Retina (tissue), 1 donor: ENCODE data around the gene TTC17.
A peak's percentile ranks its signal among the peaks of the same experiment; 100 is the strongest.
"Not testable (repeated sequence)": the region's sequence is repeated elsewhere in the genome, so short reads cannot be mapped to it uniquely, and the experiment has no call there.

Experiments
- DNase-seq: peaks from one replicate; pipeline ENCODE4 v3.0.0-alpha.2; 2016

TTC17 gene

DNA sequence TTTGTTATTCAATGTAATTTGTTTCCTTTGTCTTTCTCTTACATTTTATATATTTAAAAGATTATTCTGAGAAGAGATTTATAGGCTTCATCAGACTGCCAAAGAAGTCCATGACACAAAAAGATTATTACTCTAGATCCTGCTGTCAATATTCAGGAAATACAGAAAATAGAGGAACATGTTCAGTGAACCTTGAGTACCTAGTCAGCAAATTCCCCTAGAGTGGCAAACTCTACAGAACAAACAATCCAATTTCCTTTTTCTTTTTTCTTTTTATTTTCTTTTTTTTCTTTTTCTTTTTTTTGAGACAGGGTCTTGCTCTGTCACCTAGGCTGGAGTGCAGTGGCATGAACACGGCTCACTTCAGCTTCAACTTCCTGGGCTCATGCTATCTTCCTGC lies 23.9 kb downstream of the TTC17 start:
- DNase-seq = no peak

DNA sequence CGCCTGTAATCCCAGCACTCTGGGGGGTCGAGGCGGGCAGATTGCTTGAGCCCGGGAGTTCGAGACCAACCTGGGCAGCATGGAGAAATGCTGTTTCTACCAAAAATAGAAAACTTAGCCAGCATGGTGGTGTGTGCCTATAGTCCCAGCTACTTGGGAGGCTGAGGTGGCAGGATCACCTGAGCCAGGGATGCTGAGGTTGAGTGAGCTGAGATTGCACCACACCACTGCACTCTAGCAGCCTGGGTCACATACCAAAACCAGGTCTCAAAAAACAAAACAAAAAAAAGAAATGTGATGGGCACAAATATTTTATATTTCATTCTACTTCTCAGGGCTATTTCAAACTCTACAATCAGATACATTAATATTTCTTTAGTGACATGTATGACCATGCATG lies 25.7 kb downstream of the TTC17 start:
- DNase-seq = no peak

DNA sequence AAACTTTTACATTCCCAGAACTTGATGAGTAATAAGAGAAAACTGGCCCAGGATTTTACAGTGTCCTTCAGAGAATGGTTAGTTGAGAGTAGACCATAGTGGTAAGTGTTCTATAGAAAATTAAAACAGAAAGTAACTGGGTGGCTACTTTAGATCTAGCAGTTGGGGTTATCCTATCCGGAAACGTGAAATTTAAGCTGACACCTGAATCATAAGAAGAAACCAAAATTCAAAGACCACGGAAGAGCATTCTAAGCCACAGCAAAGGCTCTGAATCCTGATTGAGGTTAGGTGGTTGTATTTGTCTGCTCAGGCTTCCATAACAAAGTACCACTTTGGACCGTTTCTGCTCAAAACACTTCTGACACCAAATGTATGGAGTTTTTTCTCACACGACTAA lies 34.0 kb downstream of the TTC17 start:
- no peak for DNase-seq

DNA sequence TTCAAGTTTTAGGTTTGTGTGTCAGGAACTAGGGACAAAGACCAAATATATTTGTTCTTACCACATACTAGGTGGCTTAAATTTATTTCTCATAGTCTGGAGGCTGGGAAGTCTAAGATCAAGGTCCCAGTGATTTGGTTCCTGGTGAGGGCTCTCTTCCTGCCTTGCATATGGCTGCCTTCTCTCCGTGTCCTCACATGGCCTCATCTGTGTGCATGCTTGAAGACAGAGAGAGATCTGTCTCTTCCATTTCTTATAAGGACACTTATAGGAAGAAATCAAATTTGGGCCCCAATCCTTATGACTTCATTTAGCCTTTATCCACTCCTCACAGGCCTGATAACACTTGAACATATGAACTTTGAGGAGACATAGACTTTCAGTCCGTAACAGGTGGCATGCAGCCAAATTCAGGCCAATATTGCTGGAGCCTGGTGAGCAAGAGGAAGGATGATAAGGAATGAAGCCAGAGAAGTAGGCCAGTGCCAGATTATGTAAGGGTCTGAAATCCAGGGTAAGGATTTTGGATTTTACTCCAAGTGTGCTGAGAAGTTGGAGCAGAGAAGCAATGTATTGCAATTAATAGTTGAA lies 35.1 kb downstream of the TTC17 start:
- no peak for DNase-seq

DNA sequence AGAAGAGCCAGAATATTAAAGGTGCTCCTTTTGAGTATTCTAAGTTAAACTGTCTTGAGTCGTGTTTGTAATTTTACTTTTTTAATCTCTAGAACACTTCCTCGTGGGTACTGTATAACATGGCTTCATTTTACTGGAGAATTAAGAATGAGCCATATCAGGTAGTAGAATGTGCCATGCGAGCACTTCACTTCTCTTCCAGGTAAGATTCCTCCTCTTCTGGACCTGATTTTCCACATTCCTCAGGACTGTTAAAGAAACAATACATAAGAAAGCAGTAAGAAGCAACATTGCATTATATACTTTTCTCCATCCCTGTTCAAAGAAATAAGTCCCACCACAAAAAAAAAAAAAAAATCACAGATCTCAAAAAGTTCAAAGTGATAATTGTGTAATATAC lies 37.9 kb downstream of the TTC17 start:
- no peak for DNase-seq

DNA sequence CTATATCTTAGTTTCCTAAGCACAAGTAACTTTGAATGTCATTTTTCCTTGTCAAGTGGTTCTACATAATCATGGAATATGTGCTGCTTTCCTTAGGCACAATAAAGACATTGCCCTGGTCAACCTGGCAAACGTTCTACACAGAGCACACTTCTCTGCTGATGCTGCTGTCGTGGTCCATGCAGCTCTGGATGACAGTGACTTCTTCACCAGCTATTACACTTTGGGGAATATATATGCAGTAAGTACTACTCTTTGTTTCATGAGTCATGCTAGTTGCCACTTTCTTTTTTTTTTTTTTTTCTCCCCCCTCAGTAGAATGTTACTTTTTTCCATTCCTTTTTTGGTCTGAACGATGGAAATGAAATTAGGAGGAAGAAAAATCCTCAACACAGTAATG lies 38.5 kb downstream of the TTC17 start:
- no peak for DNase-seq

DNA sequence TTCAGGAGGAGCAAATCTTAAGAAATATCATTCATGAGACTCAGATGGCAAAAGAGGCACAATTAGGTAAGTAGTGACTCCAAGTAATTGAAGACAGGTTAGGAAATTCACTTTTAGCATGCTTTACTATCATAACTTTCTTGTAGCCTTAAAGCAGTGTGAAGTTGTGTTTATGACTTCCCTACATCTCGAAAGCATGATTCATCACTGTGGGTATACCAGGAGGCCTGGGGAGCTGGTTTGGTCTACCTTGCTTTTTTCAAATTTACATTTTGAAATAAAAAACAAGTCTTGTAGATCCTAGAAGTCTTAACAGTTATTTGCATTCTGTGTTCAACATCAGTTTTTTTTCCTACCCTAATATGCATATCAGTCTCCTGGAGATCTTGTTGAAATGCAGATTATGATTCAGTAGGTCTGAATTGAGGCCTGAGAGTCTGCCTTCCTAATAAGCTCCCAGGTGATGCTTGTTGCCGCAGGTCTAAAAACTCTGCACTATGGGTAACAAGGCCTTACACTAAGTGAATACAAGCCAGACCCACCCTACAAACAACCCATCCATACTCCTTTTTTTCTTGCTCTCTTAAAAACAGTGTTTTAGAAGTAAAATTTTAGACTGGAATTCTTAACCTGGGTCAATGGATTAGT lies 41.4 kb downstream of the TTC17 start:
- DNase-seq = no peak

DNA sequence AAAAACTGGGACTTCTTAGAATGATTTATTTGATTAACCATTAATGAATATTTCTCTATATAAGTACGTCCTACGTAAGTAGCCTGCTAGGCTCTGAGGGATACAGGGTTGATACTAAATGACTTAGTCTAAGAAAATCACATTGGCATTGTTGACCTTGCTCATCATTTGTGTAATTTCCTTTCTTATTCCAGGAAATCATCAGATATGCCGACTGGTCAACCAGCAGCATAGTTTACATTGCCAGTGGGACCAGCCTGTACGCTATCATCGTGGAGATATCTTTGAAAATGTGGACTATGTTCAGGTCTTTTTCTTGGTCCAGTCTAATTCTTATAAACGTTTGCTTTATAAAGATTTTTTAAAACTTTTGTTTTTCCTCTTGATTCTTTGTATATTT lies 42.5 kb downstream of the TTC17 start:
- no peak for DNase-seq

DNA sequence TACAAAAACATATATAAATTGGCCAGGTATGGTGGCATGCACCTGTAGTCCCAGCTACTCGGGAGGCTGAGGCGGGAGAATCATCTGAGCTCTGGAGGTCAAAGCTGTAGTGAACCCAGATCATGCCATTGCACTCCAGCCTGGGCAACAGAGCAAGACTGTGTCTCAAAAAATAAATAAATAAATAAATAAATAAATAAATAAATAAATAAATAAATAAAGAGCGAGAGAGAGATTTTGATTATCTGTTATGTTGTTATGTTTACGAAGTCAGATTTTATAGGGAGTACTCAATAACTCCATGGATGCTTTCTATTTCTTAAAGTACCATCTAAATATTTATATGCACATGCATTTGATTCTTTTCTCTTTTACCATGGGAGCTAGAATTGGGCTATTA lies 43.1 kb downstream of the TTC17 start:
- not testable (repeated sequence) for DNase-seq

DNA sequence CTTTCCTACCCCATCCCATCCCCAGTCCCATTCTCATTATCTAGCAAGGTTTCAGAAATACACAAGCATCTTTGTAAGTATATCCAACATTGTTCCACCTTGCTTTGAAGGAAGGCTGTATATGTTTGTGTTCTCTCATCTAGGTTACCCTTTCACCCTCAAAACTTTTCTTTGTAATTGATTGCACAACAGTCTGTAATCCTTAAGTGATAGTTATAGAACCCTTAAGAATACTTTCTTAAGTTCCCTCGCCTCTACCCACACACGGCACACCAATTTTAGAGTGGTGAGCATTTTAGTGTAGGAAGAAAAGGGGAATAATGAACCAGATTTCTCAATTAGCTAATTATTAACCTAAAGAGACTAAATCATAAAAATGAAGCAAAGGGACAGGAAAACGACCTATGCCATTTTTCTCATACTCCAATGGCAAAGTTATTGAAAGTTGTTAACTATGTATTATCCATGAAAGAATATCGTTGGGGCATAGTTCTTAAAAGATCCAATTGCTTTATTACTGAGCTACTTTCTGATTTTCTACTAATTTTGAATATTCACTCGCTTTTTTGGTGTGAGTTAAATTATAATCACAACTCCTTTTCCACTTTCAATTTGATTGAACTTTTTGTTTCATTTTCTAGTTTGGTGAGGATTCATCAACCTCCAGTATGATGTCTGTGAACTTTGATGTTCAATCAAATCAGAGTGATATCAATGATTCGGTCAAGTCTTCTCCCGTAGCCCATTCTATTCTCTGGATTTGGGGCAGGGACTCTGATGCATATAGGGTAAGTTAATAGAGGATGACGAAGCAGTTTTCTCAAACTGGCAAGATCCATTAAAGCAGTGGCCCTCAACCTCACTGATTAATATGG lies 44.9 kb downstream of the TTC17 start:
- no peak for DNase-seq

DNA sequence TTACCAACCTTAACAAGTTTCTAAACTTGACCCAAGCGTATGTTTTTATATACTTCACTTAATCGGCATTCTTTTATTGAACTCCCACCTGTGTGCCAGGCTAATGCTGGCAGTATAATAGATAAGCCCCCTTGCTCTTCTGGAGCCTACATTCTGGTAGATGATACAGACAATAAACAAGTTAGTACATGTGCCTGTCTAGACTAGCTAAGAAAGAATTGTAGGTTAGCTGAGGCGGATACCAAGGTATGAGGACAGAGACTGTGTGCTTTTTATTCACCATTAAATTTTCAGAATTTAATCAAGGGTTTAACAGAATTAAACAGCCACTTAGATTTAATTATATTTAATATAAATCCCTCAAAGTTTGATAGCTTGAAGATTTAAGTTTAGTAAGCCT lies 45.7 kb downstream of the TTC17 start:
- no peak for DNase-seq

DNA sequence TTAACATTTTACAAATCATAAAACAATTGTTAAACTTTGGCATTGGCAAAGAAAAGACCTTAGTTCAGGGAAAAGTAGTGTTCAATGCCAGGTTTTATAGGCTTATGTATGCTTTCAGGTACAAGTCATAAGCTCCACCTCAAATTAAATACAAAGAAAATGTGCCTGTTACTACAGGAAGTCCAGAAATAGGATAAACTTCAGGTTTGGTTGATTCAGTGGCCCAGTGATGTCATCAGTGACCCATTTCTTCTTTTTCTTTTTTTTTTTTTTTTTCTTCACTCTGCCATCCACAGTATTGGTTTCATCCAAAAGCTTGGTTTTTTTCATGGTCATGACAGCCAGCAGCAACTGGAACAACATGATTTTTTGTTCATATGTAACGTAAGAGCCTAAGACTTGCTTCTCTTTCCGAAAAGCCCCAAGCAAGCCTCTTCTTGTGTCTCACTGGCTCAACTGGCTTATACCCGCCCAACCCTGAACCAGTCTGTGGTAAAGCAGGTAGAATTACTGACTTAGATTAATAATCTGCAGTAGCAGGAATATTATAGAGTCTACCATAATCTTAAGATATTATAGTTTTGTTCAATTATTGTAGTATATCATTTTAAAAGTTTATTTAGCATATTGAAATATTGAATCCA lies 46.2 kb downstream of the TTC17 start:
- DNase-seq = no peak

DNA sequence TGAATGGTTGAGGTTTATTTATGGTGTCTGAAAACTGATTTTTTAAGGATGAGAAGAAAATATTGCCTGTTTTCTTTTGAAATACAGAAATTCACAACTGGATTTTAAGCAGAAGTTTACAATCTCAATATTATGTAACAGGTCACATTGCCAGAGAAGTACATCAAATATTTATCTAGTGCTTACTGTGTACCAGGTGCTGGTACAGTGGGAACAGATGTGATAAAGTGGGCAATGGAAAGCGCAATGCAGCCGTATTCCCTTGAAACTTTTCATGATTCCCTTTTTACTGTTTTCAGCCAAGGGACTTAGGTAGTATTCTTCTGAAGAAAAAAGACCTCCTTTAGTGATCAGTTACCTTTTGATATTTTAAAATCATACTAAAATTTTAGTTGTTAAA lies 49.6 kb downstream of the TTC17 start:
- no peak for DNase-seq

DNA sequence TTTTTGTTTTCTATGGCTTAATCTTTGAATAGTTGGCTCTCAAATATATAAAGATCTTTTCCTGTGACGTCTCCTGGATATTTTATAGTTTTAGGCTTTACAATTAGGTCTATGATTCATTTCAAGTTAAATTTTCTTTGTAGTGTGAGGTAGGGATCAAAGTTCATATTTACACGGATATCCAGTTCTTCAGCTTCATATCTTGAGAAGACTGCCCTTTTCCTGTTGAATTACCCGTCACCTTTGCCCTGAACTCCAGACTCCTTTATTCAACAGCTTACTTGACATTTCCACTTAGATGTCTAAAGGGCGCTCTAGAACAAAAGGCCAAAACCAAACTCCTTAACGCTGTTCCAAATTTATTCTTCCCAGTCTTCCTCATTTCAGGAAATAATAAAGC lies 51.7 kb downstream of the TTC17 start:
- DNase-seq = no peak

DNA sequence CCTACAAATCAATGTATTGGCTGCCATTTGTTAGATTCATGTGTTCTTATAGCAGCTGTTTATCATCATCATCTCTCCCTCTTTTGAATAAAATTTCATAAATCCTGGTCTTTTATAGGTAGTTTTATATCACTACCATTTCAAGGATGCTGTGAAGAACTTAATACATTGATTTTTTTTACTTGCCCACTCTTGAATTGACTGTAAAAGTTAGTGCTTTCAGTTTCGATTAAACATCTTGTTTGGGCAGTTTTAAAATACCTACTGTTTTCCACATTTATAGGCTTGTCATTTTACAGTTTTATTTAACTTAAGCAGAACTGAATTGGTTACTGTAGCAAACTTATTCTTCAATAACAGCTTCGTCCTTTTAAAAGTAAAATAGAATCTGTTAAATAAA lies 59.5 kb downstream of the TTC17 start:
- no peak for DNase-seq

DNA sequence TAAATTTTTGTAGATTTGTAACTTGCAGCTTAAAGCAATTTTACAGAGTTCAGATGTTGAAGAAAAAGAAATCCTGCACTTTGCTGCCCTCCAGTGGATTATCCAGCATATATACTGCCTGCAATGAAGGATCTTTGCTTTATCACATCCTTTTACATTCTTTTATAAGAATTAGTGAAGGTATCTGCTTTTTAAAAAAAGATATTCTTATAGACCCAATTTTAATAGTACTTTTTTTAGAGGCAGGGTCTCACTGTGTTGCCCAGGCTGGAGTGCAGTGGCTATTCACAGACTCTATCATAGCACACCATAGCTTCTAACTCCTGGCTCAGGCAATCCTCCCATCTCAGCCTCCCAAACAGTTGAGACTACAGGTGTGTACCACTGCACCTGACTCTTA lies 60.7 kb downstream of the TTC17 start:
- DNase-seq = peak; percentile 5

DNA sequence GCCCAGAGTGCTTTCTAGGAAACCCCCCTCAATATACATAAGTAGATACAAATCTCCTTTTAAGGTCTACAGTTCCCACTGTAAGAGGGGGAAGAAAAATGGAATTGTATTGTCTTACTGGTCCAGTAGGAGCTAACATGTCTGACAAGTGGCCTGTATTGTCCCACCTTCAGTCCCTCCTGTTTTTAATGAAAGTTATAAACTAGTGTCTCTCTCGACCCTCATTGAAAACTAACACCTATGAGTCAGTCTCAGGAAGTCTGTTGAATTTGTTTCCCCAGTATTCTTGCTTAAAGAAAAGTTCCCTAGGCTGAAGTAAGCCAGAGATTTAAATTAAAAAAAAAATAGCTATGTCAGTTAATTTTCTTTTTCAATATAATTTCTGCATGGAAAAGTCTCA lies 69.3 kb downstream of the TTC17 start:
- no peak for DNase-seq

DNA sequence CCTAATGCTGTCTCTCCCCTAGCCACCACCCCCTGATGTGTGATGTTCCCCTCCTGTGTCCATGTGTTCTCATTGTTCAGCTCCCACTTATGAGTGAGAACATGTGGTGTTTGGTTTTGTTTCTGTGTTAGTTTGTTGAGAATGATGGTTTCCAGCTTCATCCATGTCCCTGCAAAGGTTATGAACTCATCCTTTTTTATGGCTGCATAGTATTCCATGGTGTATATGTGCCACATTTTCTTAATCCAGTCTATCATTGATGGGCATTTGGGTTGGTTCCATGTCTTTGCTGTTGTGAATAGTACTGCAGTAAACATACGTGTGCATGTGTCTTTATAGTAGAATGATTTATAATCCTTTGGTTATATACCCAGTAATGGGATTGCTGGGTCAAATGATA lies 72.2 kb downstream of the TTC17 start:
- DNase-seq = not testable (repeated sequence)

DNA sequence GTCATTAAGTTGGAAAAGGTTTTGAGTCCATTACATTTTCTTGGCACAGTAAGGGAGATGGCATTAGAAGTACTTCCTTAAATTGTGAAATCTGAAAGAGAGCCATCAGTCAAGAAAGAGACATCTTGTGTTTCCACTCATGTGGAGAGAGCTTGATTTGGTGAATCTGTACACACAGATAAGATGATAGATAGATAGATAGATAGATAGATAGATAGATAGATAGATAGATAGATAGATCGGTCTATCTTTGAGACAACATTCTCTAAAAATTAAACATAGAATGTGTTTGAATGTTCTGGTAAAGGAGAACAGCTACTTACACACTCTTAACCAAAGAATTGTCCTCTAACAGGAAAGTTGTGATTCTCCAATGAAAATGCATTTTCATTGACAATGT lies 76.2 kb downstream of the TTC17 start:
- DNase-seq = no peak

DNA sequence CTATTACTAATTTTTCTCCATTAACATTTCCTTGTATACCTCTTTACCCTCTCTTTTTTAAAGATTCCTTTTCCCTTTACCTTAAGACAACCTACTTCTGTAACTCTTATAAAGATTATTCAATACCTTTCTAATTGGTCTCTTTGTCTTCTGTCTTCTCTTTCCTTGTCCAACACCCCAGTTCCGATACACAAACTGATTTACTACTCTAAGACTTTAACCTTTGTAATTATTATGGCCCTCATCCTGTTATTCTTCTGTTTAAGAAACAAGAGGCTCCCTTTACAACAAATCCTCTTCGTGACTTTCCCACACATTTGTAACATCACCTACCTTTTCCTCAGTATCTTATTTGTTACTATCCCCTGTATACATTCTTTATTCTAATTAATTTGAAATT lies 81.8 kb downstream of the TTC17 start:
- DNase-seq = no peak

DNA sequence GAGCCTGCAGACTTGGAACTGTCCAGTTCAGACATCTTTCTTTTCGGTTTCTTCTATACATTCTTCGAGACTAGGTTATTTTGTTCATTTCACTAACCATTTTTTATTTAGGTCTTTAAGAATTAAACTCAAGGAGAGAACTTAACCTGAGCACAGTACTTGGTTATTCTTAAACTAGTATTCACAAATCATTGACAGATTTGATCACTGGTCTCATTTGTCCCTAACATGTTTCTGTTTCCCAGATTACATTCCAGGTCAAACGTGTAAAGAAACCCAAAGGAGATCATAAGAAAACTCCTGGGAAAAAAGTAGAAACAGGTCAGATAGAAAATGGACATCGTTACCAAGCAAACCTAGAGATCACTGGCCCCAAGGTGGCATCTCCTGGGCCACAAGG lies 85.1 kb downstream of the TTC17 start:
- DNase-seq = no peak

DNA sequence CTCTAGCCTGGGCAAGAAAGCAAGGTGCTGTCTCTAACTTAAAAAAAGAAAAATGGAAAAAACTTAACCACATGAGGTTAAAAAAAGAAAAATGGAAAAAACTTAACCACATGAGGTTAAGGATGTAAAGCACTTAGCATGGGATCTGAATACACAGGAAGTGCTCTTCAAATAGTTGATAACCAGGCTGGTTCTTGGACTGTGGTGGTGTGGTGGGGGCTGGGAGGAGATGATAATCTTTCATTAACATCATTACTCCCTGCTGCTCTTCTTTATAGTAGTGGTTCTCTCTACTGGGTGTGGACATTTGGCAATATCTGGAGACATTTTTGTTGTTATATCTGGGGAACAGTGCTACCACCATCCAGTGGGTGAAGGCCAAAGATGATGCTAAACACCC lies 88.4 kb downstream of the TTC17 start:
- DNase-seq = no peak

DNA sequence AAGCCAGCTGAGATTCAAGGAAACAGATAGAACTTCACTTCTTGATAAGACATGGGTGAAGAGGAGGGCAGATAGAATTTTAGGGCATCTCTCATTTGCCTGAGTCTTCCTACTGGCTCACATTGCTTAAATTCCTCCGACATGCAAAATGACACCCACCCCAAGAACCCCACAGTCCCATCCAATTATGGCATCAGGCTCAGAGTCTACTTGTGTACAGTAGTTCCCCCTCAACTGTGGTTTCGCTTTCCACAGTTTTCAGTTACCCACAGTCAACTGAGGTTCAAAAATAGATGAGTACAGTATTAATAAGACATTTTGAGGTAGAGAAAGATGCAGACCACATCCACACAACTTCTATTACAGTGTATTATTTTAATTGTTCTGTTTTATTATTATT lies 99.8 kb downstream of the TTC17 start:
- DNase-seq = no peak

DNA sequence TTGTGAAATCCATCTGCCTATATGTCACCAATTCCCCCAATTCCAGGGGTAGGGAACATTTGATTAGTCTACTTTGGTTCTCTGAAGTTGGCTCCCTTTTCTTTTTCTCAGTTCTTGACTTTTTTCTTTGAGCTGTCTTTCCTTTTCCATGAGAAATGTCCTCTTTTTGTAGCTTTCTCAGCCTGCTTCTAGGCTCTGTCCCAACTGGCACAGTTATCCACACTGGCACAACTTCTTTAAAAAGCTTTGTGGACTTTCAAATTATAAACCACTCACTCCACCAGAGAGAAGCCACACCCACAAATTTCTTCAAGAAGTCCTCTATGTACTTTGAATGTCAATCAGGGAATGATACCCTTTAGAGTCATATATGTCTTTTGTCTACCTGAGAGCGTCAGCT lies 100.5 kb downstream of the TTC17 start:
- DNase-seq = no peak
